ENCODE results near the gene OPN1SW.

GRCh38 chr7:128740996-128741395 lies 34.6 kb downstream of the OPN1SW start:
- no peak for TF ChIP-seq CTCF (IDR thresholded peaks at IDR 0.05)
- TF ChIP-seq POLR2A (IDR thresholded peaks at IDR 0.05): no peak

All from testis (tissue), 2 donors.